ENCODE data around the gene PKN1. TPM values are rescaled to one million over a fixed set of nuclear protein-coding genes. Genes with fewer than 3 reads are reported as not detected.

Gene PKN1
- total and polyA plus RNA-seq, 2 of the 13 experiments (the other 11 are each of a cell fraction or from before 2014, with no cell fraction given): 45.7 to 54.5 TPM

GRCh38 chr19:14517840-14518505 is 84.9 kb downstream of the PKN1 start, which contains the start of gene DNAJB1 (continued):
- TF ChIP-seq FIP1L1 (IDR thresholded peaks at IDR 0.05; ENCODE audit: borderline replicate concordance, insufficient read depth, low read depth, low read length) (peak; percentile 90; the same call in 1 of the 2 replicates), HOXD1 (CRISPR knock-in tag; IDR thresholded peaks at IDR 0.05) (peak; percentile 17; the same call in 1 of the 2 replicates), SRSF4 (IDR thresholded peaks at IDR 0.05; ENCODE audit: low read depth, low read length, poor library complexity, severe bottlenecking) (no peak), LRRFIP1 (CRISPR knock-in tag; conservative IDR thresholded peaks at IDR 0.05) (no peak), TBL1XR1 (IDR thresholded peaks at IDR 0.05; ENCODE audit: borderline replicate concordance, low read length, partially characterized antibody) (peak; percentile 50), EP300 (IDR thresholded peaks at IDR 0.05; ENCODE audit: low read depth in 2 of 2, low read length in 2 of 2) (no peak), EP300 (CRISPR knock-in tag; IDR thresholded peaks at IDR 0.05; ENCODE audit: borderline replicate concordance) (peak; percentile 60), REST (IDR thresholded peaks at IDR 0.05; ENCODE audit: borderline replicate concordance in 1 of 2, low read depth in 1 of 2, low read length in 2 of 2) (peak in 1 of 2 experiments; percentile 40; a peak in 1 of 4 replicates), DNMT1 (CRISPR knock-in tag; IDR thresholded peaks at IDR 0.05) (no peak), ZMYM4 (CRISPR knock-in tag; IDR thresholded peaks at IDR 0.05) (peak; percentile 60), SIN3A (IDR thresholded peaks at IDR 0.05; ENCODE audit: borderline replicate concordance, low read depth, low read length) (peak; percentile 69; the same call in 1 of the 2 replicates), ZUFSP (CRISPR knock-in tag; IDR thresholded peaks at IDR 0.05; ENCODE audit: borderline replicate concordance) (no peak), RNF2 (conservative IDR thresholded peaks at IDR 0.05; ENCODE audit: low read depth) (0 out of 2 replicates have a peak, but pooled peaks have one; percentile 27), XRCC5 (optimal IDR thresholded peaks at IDR 0.05; ENCODE audit: low read length) (peak; percentile 5), MAFF (IDR thresholded peaks at IDR 0.05; ENCODE audit: low read depth, low read length) (no peak), TBP (CRISPR knock-in tag; IDR thresholded peaks at IDR 0.05) (0 out of 2 replicates have a peak, but pooled peaks have one; percentile 20), E2F5 (CRISPR knock-in tag; conservative IDR thresholded peaks at IDR 0.05) (0 out of 2 replicates have a peak, but pooled peaks have one; percentile 59), PCBP2 (optimal IDR thresholded peaks at IDR 0.05; ENCODE audit: low read depth, low read length, poor library complexity, severe bottlenecking) (no peak), ZSCAN22 (CRISPR knock-in tag; IDR thresholded peaks at IDR 0.05) (peak; percentile 99), TAF15 (IDR thresholded peaks at IDR 0.05; ENCODE audit: low read depth, low read length, poor library complexity, severe bottlenecking) (no peak)

Measured in HepG2 (cell line).